Stimulated activated CD8-positive, alpha-beta memory T cell treated with anti-CD3 and anti-CD28 coated beads, Interleukin-15, amount 100 ng/mL, for 24 hours (primary cell): ENCODE results near the gene SLC16A12.
"Not testable (repeated sequence)": the region's sequence is repeated elsewhere in the genome, so short reads cannot be mapped to it uniquely, and the experiment has no call there.

ENCODE experiments used
- DNase-seq: peaks from one replicate; pipeline ENCODE4 v3.0.0-alpha.2; 2020; ENCODE audit warnings: low read depth

SLC16A12 gene

GRCh38 chr10:89469517-89469916 is 65.9 kb downstream of the SLC16A12 start:
- no peak for DNase-seq

GRCh38 chr10:89468191-89468965 is 67.0 kb downstream of the SLC16A12 start:
- no peak for DNase-seq

- no peak for DNase-seq
These were observed 68.8 kb downstream of the SLC16A12 start for GRCh38 chr10:89466599-89467035.

GRCh38 chr10:89465196-89465595 is 70.2 kb downstream of the SLC16A12 start:
- DNase-seq = no peak

- DNase-seq = no peak
These were observed 71.4 kb downstream of the SLC16A12 start for GRCh38 chr10:89463846-89464537.

- no peak for DNase-seq
These were observed 76.6 kb downstream of the SLC16A12 start for GRCh38 chr10:89458784-89459183.

- DNase-seq = no peak
These were observed 77.1 kb downstream of the SLC16A12 start for GRCh38 chr10:89458291-89458690.

- no peak for DNase-seq
These were observed 80.6 kb downstream of the SLC16A12 start for GRCh38 chr10:89454561-89455347.

- DNase-seq = no peak
These were observed 83.2 kb downstream of the SLC16A12 start for GRCh38 chr10:89452193-89452592.

GRCh38 chr10:89450901-89451300 is 84.5 kb downstream of the SLC16A12 start:
- DNase-seq = no peak

GRCh38 chr10:89444819-89445218 is 90.6 kb downstream of the SLC16A12 start:
- not testable (repeated sequence) for DNase-seq

GRCh38 chr10:89442289-89442688 is 93.1 kb downstream of the SLC16A12 start:
- no peak for DNase-seq

- DNase-seq = no peak
These were observed 95.0 kb downstream of the SLC16A12 start for GRCh38 chr10:89440226-89441009.

GRCh38 chr10:89438525-89438924 is 96.9 kb downstream of the SLC16A12 start:
- DNase-seq = no peak

- no peak for DNase-seq
These were observed 103.4 kb downstream of the SLC16A12 start for GRCh38 chr10:89431977-89432376.

GRCh38 chr10:89428877-89429276 is 106.5 kb downstream of the SLC16A12 start:
- no peak for DNase-seq

GRCh38 chr10:89427629-89428028 is 107.8 kb downstream of the SLC16A12 start:
- DNase-seq = no peak

- DNase-seq = no peak
These were observed 109.0 kb downstream of the SLC16A12 start for GRCh38 chr10:89426230-89426868.

- no peak for DNase-seq
These were observed 110.4 kb downstream of the SLC16A12 start for GRCh38 chr10:89425000-89425399.

- DNase-seq = no peak
These were observed 114.3 kb downstream of the SLC16A12 start for GRCh38 chr10:89421018-89421476.

- no peak for DNase-seq
These were observed 115.8 kb downstream of the SLC16A12 start for GRCh38 chr10:89419548-89419947.
